GM19328 (cell line): ENCODE data around the gene SELENOV.

Experiments used
- ATAC-seq: cut with Tn5 transposase; IDR thresholded peaks from one replicate; pipeline ENCODE4 v1.9.1; 2021; ENCODE audit warnings: mild to moderate bottlenecking, moderate library complexity; ENCODE audit not compliant: unreplicated experiment

Gene SELENOV

DNA sequence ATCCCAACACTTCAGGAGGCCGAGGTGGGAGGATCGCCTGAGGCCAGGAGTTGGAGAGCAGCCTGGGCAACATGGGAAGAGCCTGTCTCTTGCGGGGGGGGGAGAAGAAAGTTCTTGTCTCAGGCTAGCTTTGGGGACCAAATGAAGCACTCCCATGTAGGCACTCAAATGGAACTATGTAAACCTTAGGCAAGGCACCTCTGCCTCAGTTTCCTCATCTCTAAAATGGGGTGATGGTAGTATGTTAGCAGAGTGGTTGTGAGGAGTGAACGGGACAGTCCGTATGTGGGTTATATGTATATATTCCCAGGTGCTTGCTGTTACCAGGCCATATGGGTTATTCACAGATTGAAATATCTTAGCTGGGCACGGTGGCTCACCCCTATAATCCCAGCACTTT, 22.7 kb upstream of the SELENOV start:
- ATAC-seq = no peak

DNA sequence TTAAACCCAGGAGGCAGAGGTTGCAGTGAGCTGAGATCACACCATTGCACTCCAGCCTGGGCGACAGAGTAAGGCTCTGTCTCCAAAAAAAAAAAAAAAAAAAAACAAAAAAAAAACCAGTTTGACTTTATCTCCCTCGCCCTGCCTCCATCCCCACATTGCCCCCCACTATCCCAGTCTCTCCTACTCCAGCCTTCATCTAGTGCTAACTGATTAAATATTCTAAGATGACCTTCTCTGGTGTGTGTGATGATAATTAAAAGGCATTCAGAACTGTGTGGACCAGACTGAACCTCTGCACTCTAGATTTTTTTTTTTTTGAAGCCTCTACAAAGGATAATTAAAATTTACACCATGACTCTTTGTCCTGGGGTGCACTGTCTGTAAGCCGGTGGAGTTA, 22.2 kb upstream of the SELENOV start:
- no peak for ATAC-seq

DNA sequence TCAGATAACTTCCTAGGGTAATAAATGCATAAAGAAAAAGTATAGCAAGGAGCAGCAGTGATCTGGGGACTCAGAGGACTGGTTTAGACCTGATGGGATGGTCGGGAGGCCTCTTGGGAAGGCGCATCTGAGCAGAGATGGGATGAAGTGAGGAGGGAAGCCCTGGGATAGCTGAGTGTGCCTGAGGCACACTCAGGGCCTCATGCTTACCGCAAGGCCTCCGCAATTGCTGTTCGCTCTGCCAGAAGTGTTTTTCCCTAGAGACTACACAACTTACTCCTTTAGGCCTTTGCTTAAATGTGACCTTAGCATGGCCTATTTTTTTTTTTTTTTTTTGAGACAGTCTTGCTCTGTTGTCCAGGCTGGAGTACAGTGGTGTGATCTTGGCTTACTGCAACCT, 20.3 kb upstream of the SELENOV start:
- ATAC-seq = no peak

DNA sequence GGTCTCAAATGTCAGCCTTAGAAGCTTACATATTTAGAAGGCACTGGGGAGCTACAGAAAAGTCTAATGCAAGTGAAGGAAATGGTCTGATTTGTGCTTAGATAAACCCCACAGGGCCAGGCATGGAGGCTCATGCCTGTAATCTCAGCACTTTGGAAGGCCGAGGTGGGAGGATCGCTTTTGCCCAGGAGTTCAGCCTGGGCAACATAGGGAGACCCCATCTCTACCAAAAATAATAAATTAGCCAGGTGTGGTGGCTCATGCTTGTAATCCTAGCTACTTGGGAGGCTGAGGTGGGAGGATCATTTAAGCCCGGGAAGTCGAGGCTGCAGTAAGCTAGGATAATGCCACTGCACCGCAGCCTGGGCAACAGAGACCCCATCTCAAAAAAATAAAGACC, 18.9 kb upstream of the SELENOV start:
- ATAC-seq = no peak

DNA sequence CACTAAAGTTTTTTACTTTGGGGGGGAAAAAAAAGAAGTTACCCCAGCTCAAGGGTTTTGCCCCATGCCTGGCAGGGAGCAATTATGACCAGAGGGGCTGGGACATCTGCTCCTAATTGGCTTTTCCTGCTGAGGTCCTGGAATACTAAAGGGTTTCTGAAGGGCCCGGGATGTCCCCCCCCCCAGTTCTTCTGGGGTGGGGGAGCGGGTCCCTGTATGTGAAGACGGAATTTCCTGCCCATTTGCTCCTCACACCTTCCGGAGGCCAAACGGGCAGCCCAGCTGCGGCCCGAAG, 17.3 kb upstream of the SELENOV start:
- ATAC-seq = no peak

DNA sequence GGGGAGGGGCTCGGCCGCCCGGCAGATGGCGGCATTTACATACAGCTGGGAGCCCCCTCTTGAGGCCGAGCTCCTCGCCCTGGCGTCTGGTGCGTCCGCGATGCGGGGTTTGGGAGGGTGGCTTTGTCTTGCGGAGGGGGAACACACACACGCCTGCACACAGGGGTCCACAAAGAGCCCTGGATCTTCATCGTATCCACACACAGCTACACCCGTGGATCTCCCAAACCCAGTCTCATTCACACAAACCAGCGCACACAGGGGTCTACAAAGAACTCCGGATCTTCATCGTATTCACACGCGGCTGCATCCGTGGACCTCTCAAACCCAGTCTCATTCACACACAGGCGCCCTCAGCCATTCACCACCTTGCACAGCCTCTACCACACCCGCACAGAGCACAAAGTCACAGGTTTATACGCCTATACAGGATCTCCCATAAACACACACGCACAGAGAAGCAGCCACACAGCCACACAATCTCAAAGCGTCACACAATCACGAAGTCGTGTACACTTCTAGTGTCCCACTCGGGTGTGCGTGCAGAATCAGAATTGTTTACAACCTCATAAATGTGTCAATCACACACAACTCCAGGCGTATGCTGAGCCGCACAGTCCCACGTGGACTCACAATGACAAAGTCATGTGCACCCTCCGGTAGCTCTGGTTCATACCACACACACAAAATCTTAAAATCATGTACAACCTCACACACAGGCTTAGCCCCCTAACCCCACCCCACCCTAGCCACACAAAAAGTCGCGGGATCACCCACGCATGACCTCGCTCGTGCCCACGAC, 16.7 kb upstream of the SELENOV start:
- ATAC-seq = no peak

DNA sequence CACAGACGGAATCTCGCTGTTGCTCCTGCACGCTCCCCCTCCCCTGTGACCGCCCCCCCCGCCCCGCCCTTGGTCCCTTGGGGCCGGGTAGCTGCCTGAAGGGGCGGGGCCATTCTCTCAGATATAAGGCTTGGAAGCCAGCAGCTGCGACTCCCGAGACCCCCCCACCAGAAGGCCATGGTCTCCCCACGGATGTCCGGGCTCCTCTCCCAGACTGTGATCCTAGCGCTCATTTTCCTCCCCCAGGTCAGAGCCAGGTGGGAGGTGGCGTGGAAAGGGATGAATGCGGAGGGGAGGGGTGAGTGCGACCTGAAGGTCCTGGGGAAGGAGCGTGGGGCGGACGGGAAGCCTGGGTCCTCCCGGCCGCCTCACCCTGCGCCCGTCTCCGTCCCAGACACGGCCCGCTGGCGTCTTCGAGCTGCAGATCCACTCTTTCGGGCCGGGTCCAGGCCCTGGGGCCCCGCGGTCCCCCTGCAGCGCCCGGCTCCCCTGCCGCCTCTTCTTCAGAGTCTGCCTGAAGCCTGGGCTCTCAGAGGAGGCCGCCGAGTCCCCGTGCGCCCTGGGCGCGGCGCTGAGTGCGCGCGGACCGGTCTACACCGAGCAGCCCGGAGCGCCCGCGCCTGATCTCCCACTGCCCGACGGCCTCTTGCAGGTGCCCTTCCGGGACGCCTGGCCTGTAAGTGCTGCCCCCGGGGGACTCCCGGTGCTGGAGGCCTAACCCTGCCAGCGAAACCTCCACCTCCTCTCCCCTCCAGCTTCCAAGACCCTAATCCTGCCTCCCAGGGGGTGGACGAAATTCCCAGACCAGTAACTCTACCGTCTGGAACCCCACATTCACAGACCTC, 15.9 kb upstream of the SELENOV start, which contains the start of gene DLL3:
DLL3 (plus strand) TSS at position 150 of the 845 bp plus-strand sequence; CDS start at position 178, 28 bp downstream.
- no peak for ATAC-seq

DNA sequence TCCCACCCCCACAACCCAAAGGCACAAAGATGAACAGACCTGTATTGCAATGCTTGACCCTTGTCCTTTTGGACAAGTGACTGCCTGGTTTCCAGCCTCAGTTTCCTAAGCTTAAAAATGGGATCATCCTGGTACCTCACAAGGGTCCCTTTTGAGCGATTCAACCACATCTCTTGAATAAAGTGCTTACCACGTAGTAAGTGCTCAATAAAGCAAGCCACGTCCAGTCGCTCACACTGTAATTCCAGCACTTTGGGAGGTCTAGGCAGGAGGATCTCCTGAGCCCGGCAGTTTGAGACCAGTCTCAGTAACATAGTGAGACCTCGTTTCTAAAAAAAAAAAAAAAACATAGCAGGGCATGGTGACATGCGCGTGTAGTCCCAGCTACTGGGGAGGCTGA, 15.0 kb upstream of the SELENOV start:
- ATAC-seq = no peak

DNA sequence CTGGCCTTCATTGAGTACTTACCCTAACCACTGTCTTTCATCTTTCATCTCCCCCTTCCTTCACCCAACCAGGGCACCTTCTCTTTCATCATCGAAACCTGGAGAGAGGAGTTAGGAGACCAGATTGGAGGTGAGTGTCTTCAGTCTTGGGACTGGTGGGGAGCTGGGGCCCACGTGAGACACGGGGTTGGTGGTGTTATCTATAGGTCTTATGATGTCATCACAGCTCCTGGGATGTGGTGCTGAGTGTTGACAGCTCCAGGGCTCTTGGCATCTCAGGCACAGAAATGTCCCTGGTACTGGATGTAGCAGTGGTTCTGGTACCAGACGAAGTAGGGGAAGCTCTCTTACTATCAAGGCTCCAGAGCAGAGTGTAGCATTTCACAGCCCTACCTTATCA, 14.4 kb upstream of the SELENOV start:
- no peak for ATAC-seq

DNA sequence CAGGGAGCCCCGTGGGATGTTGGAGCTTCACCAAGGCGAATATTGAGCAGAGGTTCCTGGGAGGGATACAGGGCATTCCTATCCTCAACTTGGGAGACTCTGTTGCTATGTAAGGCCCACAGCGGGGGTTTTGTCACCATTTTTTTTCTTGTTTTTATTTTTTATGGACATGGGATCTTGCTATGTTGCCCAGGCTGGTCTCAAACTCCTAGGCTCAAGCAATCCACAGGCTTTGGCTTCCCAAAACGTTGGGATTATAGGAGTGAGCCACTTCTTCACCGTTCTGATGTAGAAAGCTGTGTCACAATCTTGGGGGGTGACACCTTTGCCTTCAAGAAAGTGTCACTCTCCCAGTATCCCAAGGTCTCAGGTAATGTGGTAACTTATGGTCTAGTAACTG, 13.6 kb upstream of the SELENOV start:
- ATAC-seq = no peak

DNA sequence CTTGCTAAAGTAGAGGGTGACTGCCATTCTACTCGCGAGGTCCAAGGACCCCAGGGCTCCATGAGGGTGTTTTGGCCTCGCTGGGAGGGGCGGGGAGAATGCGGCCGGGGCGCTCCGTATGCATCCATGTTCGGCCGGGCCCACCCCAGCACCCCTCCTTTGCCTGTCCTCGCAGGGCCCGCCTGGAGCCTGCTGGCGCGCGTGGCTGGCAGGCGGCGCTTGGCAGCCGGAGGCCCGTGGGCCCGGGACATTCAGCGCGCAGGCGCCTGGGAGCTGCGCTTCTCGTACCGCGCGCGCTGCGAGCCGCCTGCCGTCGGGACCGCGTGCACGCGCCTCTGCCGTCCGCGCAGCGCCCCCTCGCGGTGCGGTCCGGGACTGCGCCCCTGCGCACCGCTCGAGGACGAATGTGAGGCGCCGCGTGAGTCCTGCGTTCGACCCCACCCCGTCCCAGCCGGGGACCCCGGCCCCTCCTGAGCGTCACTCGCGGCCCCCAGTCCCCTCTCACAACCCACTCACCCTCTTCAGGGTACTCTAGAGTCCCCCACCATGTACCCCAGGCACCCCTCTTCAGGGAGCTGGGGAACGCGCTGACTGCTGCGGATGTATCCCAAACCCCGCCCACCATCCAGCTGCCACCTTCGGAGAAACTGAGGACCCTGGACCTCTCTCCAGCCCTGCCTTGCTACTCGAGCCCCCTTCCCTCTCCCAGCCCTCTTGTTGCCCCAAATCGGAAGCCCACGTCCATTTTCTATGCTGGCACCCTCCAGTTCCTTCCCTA, 12.1 kb upstream of the SELENOV start:
- no peak for ATAC-seq

DNA sequence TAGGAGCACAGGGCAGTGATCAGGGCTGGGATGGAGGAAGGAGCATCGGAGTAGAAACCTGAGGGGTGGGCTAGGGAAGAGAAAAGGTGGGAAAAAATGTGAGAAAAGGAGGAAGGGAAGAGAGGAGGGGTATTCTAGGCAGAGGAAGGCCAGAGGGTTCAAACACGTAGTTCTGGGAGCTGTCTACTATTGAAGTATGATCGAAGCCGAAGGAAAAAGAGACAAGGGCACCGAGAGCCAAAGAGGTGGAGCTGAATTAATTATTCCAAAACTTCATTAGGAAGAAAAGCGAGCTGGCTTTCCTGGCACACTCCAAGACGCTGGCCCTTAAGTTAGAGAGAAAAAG, 8.4 kb upstream of the SELENOV start:
- ATAC-seq = no peak

DNA sequence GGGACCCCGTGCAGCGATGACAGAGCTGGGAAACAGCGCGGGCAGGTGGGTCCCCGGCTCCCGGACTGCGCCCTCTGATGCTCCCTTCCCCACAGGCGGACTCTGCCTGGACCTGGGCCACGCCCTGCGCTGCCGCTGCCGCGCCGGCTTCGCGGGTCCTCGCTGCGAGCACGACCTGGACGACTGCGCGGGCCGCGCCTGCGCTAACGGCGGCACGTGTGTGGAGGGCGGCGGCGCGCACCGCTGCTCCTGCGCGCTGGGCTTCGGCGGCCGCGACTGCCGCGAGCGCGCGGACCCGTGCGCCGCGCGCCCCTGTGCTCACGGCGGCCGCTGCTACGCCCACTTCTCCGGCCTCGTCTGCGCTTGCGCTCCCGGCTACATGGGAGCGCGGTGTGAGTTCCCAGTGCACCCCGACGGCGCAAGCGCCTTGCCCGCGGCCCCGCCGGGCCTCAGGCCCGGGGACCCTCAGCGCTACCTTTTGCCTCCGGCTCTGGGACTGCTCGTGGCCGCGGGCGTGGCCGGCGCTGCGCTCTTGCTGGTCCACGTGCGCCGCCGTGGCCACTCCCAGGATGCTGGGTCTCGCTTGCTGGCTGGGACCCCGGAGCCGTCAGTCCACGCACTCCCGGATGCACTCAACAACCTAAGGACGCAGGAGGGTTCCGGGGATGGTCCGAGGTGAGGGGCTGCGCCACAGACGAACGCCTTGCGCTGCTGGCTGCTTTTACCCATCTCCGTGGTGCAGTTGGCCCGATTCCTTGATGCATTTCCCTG, 7.8 kb upstream of the SELENOV start:
- no peak for ATAC-seq

DNA sequence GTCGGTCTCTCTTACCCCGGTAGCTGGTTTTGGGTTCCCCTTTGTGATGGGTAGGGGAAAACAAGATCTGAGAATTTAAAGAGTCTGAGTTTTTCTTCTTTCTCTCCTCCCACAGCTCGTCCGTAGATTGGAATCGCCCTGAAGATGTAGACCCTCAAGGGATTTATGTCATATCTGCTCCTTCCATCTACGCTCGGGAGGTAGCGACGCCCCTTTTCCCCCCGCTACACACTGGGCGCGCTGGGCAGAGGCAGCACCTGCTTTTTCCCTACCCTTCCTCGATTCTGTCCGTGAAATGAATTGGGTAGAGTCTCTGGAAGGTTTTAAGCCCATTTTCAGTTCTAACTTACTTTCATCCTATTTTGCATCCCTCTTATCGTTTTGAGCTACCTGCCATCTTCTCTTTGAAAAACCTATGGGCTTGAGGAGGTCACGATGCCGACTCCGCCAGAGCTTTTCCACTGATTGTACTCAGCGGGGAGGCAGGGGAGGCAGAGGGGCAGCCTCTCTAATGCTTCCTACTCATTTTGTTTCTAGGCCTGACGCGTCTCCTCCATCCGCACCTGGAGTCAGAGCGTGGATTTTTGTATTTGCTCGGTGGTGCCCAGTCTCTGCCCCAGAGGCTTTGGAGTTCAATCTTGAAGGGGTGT, 7.1 kb upstream of the SELENOV start:
- ATAC-seq = no peak

DNA sequence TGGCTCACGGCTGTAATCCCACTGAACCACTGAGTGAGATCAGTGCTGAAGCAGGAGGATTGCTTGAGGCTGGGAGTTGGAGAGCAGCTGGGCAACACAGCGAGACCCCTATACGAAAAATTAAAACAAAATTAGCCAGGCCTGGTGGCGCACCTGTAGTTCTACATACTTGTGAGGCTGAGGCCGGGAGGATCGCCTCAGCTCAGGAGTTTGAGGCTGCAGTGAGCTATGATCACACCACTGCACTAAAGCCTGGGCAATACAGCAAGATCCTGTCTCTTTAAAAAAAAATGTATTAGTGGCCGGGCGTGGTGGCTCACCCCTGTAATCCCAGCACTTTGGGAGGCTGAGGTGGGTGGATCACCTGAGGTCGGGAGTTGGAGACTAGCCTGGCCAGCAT, 6.3 kb upstream of the SELENOV start:
- no peak for ATAC-seq

DNA sequence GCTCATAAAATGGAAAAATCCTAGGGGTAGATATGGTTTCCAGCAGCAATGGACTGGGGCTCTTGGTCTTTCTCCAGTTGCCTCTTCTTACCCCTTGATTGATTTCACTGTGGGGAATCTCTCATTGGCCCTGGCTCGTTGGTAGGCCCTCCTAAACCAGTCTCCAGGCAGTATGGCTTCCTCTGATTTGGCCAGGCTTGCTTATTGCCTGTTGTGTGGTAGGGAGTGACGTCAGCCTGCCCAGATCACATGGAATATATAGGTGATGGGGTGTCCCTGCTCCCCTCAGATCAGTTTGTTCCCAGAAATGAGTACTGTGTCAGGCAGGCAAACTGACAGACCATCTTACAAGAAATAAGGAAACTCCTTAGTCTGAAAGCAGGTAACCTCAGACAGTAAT, 5.7 kb upstream of the SELENOV start:
- no peak for ATAC-seq

DNA sequence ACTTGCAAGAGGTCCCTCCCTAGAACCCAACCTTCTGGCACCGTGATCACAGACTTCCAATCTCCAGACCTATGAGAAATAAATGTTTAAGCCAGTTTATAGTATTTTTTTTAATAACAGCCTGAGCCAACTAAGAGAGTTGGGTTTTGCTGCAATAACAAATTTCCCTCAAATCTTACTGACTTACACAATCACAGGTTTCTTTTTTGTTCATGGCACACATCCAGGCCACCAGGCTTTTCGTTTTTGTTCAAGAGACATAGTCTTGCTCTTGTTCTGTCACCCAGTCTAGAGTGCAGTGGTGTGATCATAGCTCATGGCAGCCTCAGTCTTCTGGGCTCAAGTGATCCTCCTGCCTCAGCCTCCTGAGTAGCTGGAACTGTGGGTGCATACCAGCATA, 2.0 kb upstream of the SELENOV start:
- ATAC-seq = no peak

DNA sequence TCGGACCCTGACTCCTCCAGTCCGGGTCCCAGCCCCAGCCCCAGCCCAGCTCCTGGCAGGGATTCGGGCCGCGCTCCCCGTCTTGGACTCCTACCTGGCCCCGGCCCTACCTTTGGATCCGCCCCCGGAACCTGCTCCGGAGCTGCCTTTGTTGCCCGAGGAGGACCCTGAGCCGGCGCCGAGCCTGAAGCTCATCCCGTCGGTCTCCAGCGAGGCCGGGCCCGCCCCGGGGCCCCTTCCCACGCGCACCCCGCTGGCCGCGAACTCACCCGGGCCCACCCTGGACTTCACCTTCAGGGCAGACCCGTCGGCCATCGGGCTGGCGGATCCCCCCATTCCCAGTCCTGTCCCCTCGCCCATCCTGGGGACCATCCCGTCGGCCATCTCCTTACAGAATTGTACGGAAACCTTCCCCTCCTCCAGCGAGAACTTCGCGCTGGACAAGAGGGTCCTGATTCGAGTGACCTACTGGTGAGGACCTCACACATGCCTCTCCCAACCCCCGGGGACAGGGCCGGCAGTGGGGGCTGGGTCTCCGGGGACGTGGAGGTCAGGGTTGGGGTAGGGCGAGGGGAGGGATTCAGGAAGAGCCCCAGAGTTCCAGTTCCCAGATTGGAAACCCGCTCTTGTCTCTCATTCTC, 732 bp downstream of the SELENOV start:
- ATAC-seq = no peak

DNA sequence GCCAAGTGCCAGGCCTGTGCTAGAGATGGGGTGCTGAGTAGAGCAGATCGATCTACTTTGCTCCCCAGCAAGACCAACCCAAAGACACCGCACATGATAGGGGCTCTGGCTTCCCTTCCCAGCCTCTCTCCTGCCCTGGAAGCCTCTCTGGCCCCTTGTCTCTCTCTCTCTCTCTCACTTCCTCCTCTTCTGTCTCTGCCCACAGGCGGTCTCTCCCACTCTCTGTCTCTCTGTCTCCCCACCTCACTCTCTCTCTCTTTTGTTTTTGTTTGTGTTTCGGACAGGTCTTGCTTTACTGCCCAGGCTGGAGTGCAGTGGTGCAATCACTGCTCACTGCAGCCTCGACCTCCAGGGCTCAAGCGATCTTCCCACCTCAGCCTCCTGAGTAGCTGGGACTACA, 1.3 kb downstream of the SELENOV start:
- ATAC-seq = no peak

DNA sequence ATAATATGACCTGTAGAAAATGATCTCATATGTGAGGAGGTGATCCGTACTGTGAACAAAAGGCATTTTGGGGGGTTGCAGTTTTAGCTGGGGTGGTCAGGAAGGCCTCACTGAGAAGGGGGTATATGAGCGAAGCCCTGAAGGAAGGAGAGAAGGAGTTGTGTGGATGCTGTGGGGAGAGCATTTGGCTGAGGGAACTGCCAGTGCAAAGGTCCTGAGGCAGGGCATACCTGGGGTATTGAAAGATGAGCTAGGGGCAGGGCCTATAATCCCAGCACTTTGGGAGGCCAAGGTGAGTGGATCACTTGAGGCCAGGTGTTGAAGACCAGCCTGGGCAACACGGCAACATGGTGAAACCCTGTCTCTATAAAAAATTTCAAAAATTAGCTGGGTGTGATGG, 2.5 kb downstream of the SELENOV start:
- ATAC-seq = no peak
